ENCODE results near the gene CBFA2T3. TPM values are rescaled to one million over a fixed set of nuclear protein-coding genes. Genes with fewer than 3 reads are reported as not detected.

Gene CBFA2T3
- total RNA-seq, 4 donors from 2014 or later = 0.84 to 12.6 (median 1.4) TPM

GRCh38 chr16:88878967-88879787, 97.8 kb downstream of the CBFA2T3 start:
- TF ChIP-seq, protein P1, sequence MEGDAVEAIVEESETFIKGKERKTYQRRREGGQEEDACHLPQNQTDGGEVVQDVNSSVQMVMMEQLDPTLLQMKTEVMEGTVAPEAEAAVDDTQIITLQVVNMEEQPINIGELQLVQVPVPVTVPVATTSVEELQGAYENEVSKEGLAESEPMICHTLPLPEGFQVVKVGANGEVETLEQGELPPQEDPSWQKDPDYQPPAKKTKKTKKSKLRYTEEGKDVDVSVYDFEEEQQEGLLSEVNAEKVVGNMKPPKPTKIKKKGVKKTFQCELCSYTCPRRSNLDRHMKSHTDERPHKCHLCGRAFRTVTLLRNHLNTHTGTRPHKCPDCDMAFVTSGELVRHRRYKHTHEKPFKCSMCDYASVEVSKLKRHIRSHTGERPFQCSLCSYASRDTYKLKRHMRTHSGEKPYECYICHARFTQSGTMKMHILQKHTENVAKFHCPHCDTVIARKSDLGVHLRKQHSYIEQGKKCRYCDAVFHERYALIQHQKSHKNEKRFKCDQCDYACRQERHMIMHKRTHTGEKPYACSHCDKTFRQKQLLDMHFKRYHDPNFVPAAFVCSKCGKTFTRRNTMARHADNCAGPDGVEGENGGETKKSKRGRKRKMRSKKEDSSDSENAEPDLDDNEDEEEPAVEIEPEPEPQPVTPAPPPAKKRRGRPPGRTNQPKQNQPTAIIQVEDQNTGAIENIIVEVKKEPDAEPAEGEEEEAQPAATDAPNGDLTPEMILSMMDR (IDR thresholded peaks at IDR 0.05) = no peak
- no peak for ATAC-seq (ENCODE audit: low FRiP score)
- DNase-seq (ENCODE audit: low spot score) = no peak

DNA sequence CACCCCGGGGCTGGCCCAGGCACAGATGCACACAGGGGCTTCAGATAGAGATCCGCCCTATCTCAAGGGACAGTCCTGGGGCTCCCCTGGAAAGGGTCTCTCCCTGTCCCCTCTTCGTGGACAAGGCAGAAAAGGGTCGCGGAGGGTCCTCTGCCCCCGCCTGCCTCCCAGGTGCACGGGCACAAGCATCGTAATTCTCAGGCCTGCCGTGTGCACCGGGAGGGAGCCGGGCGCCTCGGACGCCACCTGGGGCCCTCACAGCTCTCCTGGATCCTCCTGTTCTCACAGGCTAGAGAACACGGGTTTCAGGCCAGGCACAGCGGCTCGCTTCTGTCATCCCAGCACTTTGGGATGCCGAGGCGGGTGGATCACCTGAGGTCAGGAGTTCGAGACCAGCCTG, 98.7 kb downstream of the CBFA2T3 start:
- TF ChIP-seq, protein P1 (IDR thresholded peaks at IDR 0.05) = no peak
- DNase-seq (ENCODE audit: low spot score) (no peak), ATAC-seq (ENCODE audit: low FRiP score) (no peak)

GRCh38 chr16:88877564-88878289, 99.3 kb downstream of the CBFA2T3 start:
- TF ChIP-seq, protein P1 (IDR thresholded peaks at IDR 0.05) = no peak
- ATAC-seq (ENCODE audit: low FRiP score) = no peak
- DNase-seq (ENCODE audit: low spot score) = no peak

DNA sequence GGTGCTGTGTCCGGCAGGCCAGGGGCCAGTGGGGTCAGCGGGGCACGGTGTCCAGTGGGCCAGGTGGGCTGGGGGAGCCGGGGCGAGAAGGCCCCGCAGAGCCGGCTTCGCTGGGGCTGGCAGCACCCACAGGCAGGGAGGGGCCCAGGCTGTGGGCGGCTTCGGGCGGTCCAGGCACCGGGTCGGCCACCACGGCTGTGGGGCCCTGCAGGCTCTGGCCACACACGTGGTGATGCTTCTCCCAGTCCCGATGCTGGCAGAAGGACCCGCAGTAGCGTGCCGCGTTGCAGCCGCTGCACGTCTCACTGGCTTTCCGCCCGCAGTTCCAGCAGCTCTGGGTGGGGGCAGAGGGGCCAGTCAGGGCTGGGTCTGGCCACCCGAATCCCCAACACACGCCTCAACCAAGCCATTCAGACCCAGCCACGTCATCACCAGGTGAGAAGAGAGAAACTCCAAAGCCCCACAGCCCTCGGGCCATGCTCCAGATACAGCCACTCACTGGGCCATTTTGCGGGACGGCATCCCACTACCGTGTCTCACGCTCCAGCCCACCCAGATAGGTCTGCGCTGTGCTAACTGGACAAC, 100.0 kb downstream of the CBFA2T3 start:
- TF ChIP-seq, protein P1 (IDR thresholded peaks at IDR 0.05) = no peak
- DNase-seq (ENCODE audit: low spot score) = no peak
- no peak for ATAC-seq (ENCODE audit: low FRiP score)

- DNase-seq (ENCODE audit: low spot score) (no peak), ATAC-seq (ENCODE audit: low FRiP score) (no peak)
- TF ChIP-seq, protein P1 (IDR thresholded peaks at IDR 0.05) = no peak
These were observed 101.2 kb downstream of the CBFA2T3 start for GRCh38 chr16:88875703-88876234.

- TF ChIP-seq, protein P1 (IDR thresholded peaks at IDR 0.05) = no peak
- ATAC-seq (ENCODE audit: low FRiP score) = no peak
- no peak for DNase-seq (ENCODE audit: low spot score)
These were observed 101.9 kb downstream of the CBFA2T3 start for GRCh38 chr16:88874938-88875599.

Measured in omental fat pad (tissue), 4 donors.